Stomach (tissue), 4 donors: ENCODE results near the gene GMDS.

ENCODE experiments used
- CTCF ChIP-seq, 7 experiments: fragments of 450-650 bp in 4 of 7; fragments of 200-600 bp in 3 of 7; sonication (generic) in 3 of 7; IDR thresholded peaks; one replicate each; pipeline ENCODE4 v1.5.1; 2016 to 2019; ENCODE audit warnings: antibody characterized with exemption in 7 of 7, control low read depth in 2 of 7, mild to moderate bottlenecking in 1 of 7
- POLR2A ChIP-seq, 4 donors: fragments of 450-650 bp; IDR thresholded peaks; one replicate each; pipeline ENCODE4 v1.6.1; 2016; ENCODE audit warnings: antibody characterized with exemption in 4 of 4, control low read depth in 2 of 4, mild to moderate bottlenecking in 1 of 4, moderate library complexity in 1 of 4

GRCh38 chr6:1605893-1606779, 639.3 kb downstream of the GMDS start:
- no peak for TF ChIP-seq CTCF (IDR thresholded peaks at IDR 0.05)
- TF ChIP-seq POLR2A (IDR thresholded peaks at IDR 0.05), result no peak
